Measurements from ENCODE around the gene ARL16.

DNA sequence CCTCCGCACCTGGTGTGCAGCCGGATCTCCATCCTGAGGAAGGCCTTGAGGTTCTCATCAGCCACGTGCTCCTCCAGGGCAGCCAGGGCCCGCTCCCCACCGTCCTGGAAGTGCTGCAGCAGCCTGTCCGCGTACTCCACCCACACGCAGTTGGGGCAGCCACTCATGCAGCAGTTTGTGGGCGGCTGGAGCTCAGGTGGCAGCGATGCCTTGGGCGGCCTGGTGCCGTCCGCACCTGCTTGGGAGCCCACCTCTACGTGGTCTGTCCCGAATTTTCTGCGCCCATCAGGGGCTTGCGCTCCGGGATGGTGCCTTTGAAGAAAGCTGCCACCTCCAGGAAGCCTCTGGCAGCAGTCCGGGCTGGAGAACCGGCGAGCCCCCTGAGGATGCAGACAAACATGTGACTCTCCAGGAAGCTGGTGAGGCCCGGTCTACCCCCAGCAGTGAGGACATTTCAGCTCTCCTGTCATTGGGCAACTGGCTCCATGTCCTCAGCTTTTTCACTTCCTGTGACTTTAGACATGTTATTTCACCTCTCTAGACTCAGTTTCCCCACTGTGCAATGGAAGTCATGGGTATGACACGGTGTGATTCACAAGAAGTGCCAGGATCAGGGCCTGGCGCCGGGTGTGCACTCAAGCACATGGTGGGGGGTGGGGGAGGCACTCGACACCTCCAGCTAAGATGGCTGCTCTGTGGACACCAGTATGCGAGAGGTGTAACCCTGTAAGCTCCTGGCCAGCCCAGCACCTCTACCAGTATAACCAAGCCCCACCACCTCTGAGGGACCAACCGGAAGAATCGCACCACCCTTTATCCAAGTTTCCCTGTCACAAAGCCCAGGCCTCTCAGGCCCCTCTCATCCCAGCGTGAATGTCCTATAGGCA lies 18.1 kb downstream of the ARL16 start:
- TF ChIP-seq EZH2 (IDR thresholded peaks at IDR 0.05; ENCODE audit: borderline replicate concordance, insufficient read depth, low read length, poor library complexity, severe bottlenecking) (no peak), EP300 (conservative IDR thresholded peaks at IDR 0.05; ENCODE audit: poor library complexity, severe bottlenecking) (no peak), POLR2AphosphoS5 (IDR thresholded peaks at IDR 0.05) (no peak), SMC3 (conservative IDR thresholded peaks at IDR 0.05; ENCODE audit: poor library complexity) (no peak), RAD21 (conservative IDR thresholded peaks at IDR 0.05) (no peak), TAF1 (IDR thresholded peaks at IDR 0.05; ENCODE audit: low read depth) (no peak), MXI1 (conservative IDR thresholded peaks at IDR 0.05; ENCODE audit: poor library complexity, severe bottlenecking) (no peak)
- TF ChIP-seq, protein P1, sequence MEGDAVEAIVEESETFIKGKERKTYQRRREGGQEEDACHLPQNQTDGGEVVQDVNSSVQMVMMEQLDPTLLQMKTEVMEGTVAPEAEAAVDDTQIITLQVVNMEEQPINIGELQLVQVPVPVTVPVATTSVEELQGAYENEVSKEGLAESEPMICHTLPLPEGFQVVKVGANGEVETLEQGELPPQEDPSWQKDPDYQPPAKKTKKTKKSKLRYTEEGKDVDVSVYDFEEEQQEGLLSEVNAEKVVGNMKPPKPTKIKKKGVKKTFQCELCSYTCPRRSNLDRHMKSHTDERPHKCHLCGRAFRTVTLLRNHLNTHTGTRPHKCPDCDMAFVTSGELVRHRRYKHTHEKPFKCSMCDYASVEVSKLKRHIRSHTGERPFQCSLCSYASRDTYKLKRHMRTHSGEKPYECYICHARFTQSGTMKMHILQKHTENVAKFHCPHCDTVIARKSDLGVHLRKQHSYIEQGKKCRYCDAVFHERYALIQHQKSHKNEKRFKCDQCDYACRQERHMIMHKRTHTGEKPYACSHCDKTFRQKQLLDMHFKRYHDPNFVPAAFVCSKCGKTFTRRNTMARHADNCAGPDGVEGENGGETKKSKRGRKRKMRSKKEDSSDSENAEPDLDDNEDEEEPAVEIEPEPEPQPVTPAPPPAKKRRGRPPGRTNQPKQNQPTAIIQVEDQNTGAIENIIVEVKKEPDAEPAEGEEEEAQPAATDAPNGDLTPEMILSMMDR (IDR thresholded peaks at IDR 0.05; ENCODE audit: poor library complexity, severe bottlenecking), result no peak

All from neural cell (in vitro differentiated cells).